ENCODE measurements around the gene KBTBD8.

GRCh38 chr3:66980791-66981190 is 17.3 kb upstream of the KBTBD8 start:
- no peak for TF ChIP-seq POLR2A (IDR thresholded peaks at IDR 0.05)
- TF ChIP-seq CTCF (IDR thresholded peaks at IDR 0.05): no peak

Measured in Peyer's patch (tissue), 4 donors.